ENCODE measurements around the gene TTC9B.

Gene TTC9B

GRCh38 chr19:40239415-40240226 lies 21.4 kb upstream of the TTC9B start:
- no peaks in the 10 kb centered on the region for H3K27me3 ChIP-seq (replicated peaks; ENCODE audit: insufficient read depth, low read length)
- H3K4me2 ChIP-seq (ENCODE audit: low read depth, low read length), result no peak overlapping the region

GRCh38 chr19:40238775-40239174 lies 20.6 kb upstream of the TTC9B start:
- Histone ChIP-seq H3K9me3 (replicated peaks; ENCODE audit: insufficient read depth, low read length) (no peaks in the 10 kb centered on the region), H3F3A (ENCODE audit: insufficient read depth, low read length) (no peaks in the 10 kb centered on the region), H3K9ac (ENCODE audit: low read length) (no peak overlapping the region), H4K20me1 (ENCODE audit: insufficient read depth, low read length) (no peaks in the 10 kb centered on the region), H3K36me3 (replicated peaks; ENCODE audit: insufficient read depth, low read length) (no peaks in the 10 kb centered on the region), H2AFZ (ENCODE audit: low read length) (no peak overlapping the region), H3K4me2 (ENCODE audit: low read depth, low read length) (no peak overlapping the region), H3K79me2 (ENCODE audit: low read length) (0 out of 2 replicates have a peak, but pooled peaks cover 4% of the 10 kb centered on the region), H3K4me1 (ENCODE audit: low read length) (no peaks in the 10 kb centered on the region), H3K27ac (ENCODE audit: low read length) (no peak overlapping the region), H3K4me3 (ENCODE audit: low read length) (no peak overlapping the region), H3K27me3 (replicated peaks; ENCODE audit: insufficient read depth, low read length) (no peaks in the 10 kb centered on the region), H3K9me2 (replicated peaks; ENCODE audit: insufficient read depth, low read length) (no peaks in the 10 kb centered on the region)
- no peak for TF ChIP-seq EZH2 (optimal IDR thresholded peaks at IDR 0.05; ENCODE audit: low read depth, low read length)
- TF ChIP-seq CTCF (IDR thresholded peaks at IDR 0.05; ENCODE audit: low read length), result no peak
- TF ChIP-seq EZH2phosphoT487 (IDR thresholded peaks at IDR 0.05; ENCODE audit: low read length), result no peak
- no peak for DNase-seq

More at GRCh38 chr19:40239415-40240226, 21.4 kb upstream of the TTC9B start:
- Histone ChIP-seq H3K79me2 (ENCODE audit: low read length) (peaks cover 10% of the 10 kb centered on the region), H3K36me3 (replicated peaks; ENCODE audit: insufficient read depth, low read length) (no peaks in the 10 kb centered on the region), H3K4me1 (ENCODE audit: low read length) (no peaks in the 10 kb centered on the region), H3F3A (ENCODE audit: insufficient read depth, low read length) (no peaks in the 10 kb centered on the region), H3K9ac (ENCODE audit: low read length) (no peak overlapping the region), H2AFZ (ENCODE audit: low read length) (no peak overlapping the region), H3K27ac (ENCODE audit: low read length) (no peak overlapping the region), H4K20me1 (ENCODE audit: insufficient read depth, low read length) (no peaks in the 10 kb centered on the region), H3K9me3 (replicated peaks; ENCODE audit: insufficient read depth, low read length) (no peaks in the 10 kb centered on the region), H3K4me3 (ENCODE audit: low read length) (no peak overlapping the region), H3K9me2 (replicated peaks; ENCODE audit: insufficient read depth, low read length) (no peaks in the 10 kb centered on the region)
- TF ChIP-seq CTCF (IDR thresholded peaks at IDR 0.05; ENCODE audit: low read length) (no peak), EZH2phosphoT487 (IDR thresholded peaks at IDR 0.05; ENCODE audit: low read length) (no peak), EZH2 (optimal IDR thresholded peaks at IDR 0.05; ENCODE audit: low read depth, low read length) (no peak)
- DNase-seq, result no peak

GRCh38 chr19:40237791-40238190 lies 19.6 kb upstream of the TTC9B start:
- no peaks in the 10 kb centered on the region for H4K20me1 ChIP-seq (ENCODE audit: insufficient read depth, low read length)
- H3K4me2 ChIP-seq (ENCODE audit: low read depth, low read length), result no peak overlapping the region
- no peak for TF ChIP-seq EZH2 (optimal IDR thresholded peaks at IDR 0.05; ENCODE audit: low read depth, low read length)
- no peak for TF ChIP-seq CTCF (IDR thresholded peaks at IDR 0.05; ENCODE audit: low read length)
- TF ChIP-seq EZH2phosphoT487 (IDR thresholded peaks at IDR 0.05; ENCODE audit: low read length), result no peak
- no peak overlapping the region for H3K9ac ChIP-seq (ENCODE audit: low read length)
- H3K4me3 ChIP-seq (ENCODE audit: low read length), result no peak overlapping the region
- H3K9me2 ChIP-seq (replicated peaks; ENCODE audit: insufficient read depth, low read length), result no peaks in the 10 kb centered on the region
- H3K27ac ChIP-seq (ENCODE audit: low read length), result no peak overlapping the region
- no peak overlapping the region for H2AFZ ChIP-seq (ENCODE audit: low read length)
- H3K36me3 ChIP-seq (replicated peaks; ENCODE audit: insufficient read depth, low read length), result no peaks in the 10 kb centered on the region
- no peaks in the 10 kb centered on the region for H3K9me3 ChIP-seq (replicated peaks; ENCODE audit: insufficient read depth, low read length)
- H3F3A ChIP-seq (ENCODE audit: insufficient read depth, low read length), result no peaks in the 10 kb centered on the region
- H3K27me3 ChIP-seq (replicated peaks; ENCODE audit: insufficient read depth, low read length), result no peaks in the 10 kb centered on the region
- H3K4me1 ChIP-seq (ENCODE audit: low read length), result no peaks in the 10 kb centered on the region
- no peaks in the 10 kb centered on the region for H3K79me2 ChIP-seq (ENCODE audit: low read length)
- no peak for DNase-seq

Measured in MM.1S (cell line).